ENCODE measurements around the gene FAT2. TPM values are rescaled to one million over a fixed set of nuclear protein-coding genes. Genes with fewer than 3 reads are reported as not detected.

FAT2 gene
- under 1 TPM; under 0.01 to 0.12 (median 0.06) TPM for polyA plus RNA-seq

- H3K27ac ChIP-seq (ENCODE audit: low read depth, low read length): no peak within 1 kb of the TSS
- 42 to 75% (median 56%) methylated on average over 13 of the region's 13 CpGs for WGBS, 3 donors
Measured at GRCh38 chr5:151591144-151591819, at the start of gene FAT2. Gene FAT2, minus strand, starts transcription at chr5:151591331. Its CDS starts 22,400 bp downstream, at chr5:151568931.

GRCh38 chr5:151638619-151639018 lies 47.5 kb upstream of the FAT2 start:
- no peak overlapping the region for H3K27ac ChIP-seq (ENCODE audit: low read depth, low read length)
- WGBS, 3 donors: 73 to 92% (median 76%) methylated on average over 4 of the region's 4 CpGs

- 72 to 74% (median 72%) methylated on average over 5 of the region's 5 CpGs for WGBS, 3 donors
- no peak overlapping the region for H3K27ac ChIP-seq (ENCODE audit: low read depth, low read length)
Measured at GRCh38 chr5:151637676-151638075, 46.5 kb upstream of the FAT2 start.

- WGBS, 3 donors: 62 to 100% (median 86%) methylated on average over 1 of the region's 1 CpG
Measured at GRCh38 chr5:151633892-151634291, 42.8 kb upstream of the FAT2 start.

GRCh38 chr5:151632941-151633340 lies 41.8 kb upstream of the FAT2 start:
- 55 to 77% (median 60%) methylated on average over 8 of the region's 8 CpGs for WGBS, 3 donors
- no peak overlapping the region for H3K27ac ChIP-seq (ENCODE audit: low read depth, low read length)

More at GRCh38 chr5:151633892-151634291, 42.8 kb upstream of the FAT2 start:
- H3K27ac ChIP-seq (ENCODE audit: low read depth, low read length): no peak overlapping the region

- 65 to 71% (median 70%) methylated on average over 15 of the region's 15 CpGs for WGBS, 3 donors
- H3K27ac ChIP-seq (ENCODE audit: low read depth, low read length): no peak overlapping the region
Measured at GRCh38 chr5:151632524-151632923, 41.4 kb upstream of the FAT2 start.

- WGBS, 3 donors: 92 to 95% (median 93%) methylated on average over 5 of the region's 5 CpGs
- no peak overlapping the region for H3K27ac ChIP-seq (ENCODE audit: low read depth, low read length)
Measured at GRCh38 chr5:151631941-151632340, 40.8 kb upstream of the FAT2 start.

GRCh38 chr5:151630088-151630487 lies 39.0 kb upstream of the FAT2 start:
- no peak overlapping the region for H3K27ac ChIP-seq (ENCODE audit: low read depth, low read length)

GRCh38 chr5:151628112-151628823 lies 37.1 kb upstream of the FAT2 start:
- H3K27ac ChIP-seq (ENCODE audit: low read depth, low read length): no peak overlapping the region
- 62 to 80% (median 64%) methylated on average over 7 of the region's 7 CpGs for WGBS, 3 donors

- no peak overlapping the region for H3K27ac ChIP-seq (ENCODE audit: low read depth, low read length)
- WGBS, 3 donors: 78 to 88% (median 81%) methylated on average over 6 of the region's 6 CpGs
Measured at GRCh38 chr5:151627650-151628049, 36.5 kb upstream of the FAT2 start.

GRCh38 chr5:151625285-151625684 lies 34.2 kb upstream of the FAT2 start:
- 76 to 86% (median 83%) methylated on average over 9 of the region's 9 CpGs for WGBS, 3 donors
- no peak overlapping the region for H3K27ac ChIP-seq (ENCODE audit: low read depth, low read length)

GRCh38 chr5:151624476-151624875 lies 33.3 kb upstream of the FAT2 start:
- 49 to 64% (median 62%) methylated on average over 8 of the region's 8 CpGs for WGBS, 3 donors
- no peak overlapping the region for H3K27ac ChIP-seq (ENCODE audit: low read depth, low read length)

GRCh38 chr5:151622367-151623088 lies 31.4 kb upstream of the FAT2 start:
- no peak overlapping the region for H3K27ac ChIP-seq (ENCODE audit: low read depth, low read length)
- 65 to 80% (median 69%) methylated on average over 12 of the region's 12 CpGs for WGBS, 3 donors

GRCh38 chr5:151620461-151620840 lies 29.3 kb upstream of the FAT2 start:
- WGBS, 3 donors: 82 to 87% (median 86%) methylated on average over 6 of the region's 6 CpGs
- no peak overlapping the region for H3K27ac ChIP-seq (ENCODE audit: low read depth, low read length)

- 50 to 71% (median 64%) methylated on average over 6 of the region's 6 CpGs for WGBS, 3 donors
- no peak overlapping the region for H3K27ac ChIP-seq (ENCODE audit: low read depth, low read length)
Measured at GRCh38 chr5:151619812-151620460, 28.8 kb upstream of the FAT2 start.

- no peak overlapping the region for H3K27ac ChIP-seq (ENCODE audit: low read depth, low read length)
- WGBS, 3 donors: 45 to 61% (median 59%) methylated on average over 2 of the region's 2 CpGs
Measured at GRCh38 chr5:151618907-151619306, 27.8 kb upstream of the FAT2 start.

GRCh38 chr5:151617841-151618710 lies 26.9 kb upstream of the FAT2 start:
- H3K27ac ChIP-seq (ENCODE audit: low read depth, low read length): no peak overlapping the region
- WGBS, 3 donors: 65 to 78% (median 73%) methylated on average over 3 of the region's 3 CpGs

GRCh38 chr5:151617383-151617840 lies 26.3 kb upstream of the FAT2 start:
- no peak overlapping the region for H3K27ac ChIP-seq (ENCODE audit: low read depth, low read length)
- 84 to 89% (median 89%) methylated on average over 6 of the region's 6 CpGs for WGBS, 3 donors
